Measurements from ENCODE around the gene EIF4E1B.

The EIF4E1B gene

DNA sequence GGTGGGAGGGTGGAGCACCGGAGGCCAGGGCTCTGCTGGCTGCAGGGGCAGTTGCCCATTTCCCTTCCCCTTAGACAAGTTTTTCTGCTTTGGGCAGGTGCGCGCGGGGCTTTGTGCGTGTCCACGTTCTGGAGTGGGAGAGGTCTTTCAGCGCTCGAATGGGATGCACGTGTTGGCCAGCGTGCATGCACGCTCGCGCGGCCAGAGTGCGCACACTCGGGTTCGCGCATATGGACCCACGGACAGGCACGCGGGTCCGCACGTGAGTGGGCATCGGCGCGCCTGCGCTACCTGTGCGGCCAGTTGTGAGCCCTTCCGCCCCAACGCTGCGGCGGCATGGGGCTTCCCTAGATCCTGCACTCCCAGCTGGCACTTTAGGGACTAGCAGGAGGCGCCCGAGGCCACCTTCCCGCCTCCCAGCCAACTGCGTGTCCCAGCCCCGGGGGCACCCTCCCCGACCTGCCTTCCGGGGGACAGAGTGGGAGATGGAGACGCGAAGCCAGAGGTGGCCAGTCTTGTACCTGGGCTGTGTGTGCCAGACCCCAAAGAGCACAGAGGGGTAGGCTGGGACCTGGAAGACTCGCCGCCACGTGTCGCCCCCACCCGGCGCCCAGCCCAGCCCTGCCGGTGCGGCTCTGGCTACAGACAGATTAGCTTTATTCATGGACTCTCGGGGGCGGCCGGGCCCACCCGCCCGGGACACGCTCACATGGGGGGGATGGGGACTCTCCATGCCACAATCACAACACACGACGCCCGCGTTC lies 10.7 kb upstream of the EIF4E1B start:
- Histone ChIP-seq H3K9ac (no peak overlapping the region), H3K4me3 (ENCODE audit: low read depth, low read length) (no peak overlapping the region), H3K9me3 (ENCODE audit: control insufficient read depth, low read length) (no peaks in the 10 kb centered on the region), H3K36me3 (ENCODE audit: control insufficient read depth, insufficient read depth, low read length) (no peaks in the 10 kb centered on the region), H3K27me3 (ENCODE audit: control insufficient read depth, insufficient read depth, low read length) (no peaks in the 10 kb centered on the region), H3K4me1 (peaks cover 10% of the 10 kb centered on the region), H3K79me2 (no peaks in the 10 kb centered on the region), H3K27ac (no peak overlapping the region), H3K4me2 (ENCODE audit: low read length) (no peak overlapping the region), H2AFZ (peak overlapping the region; percentile 49)
- no peak for TF ChIP-seq CTCF (IDR thresholded peaks at IDR 0.05)

- Histone ChIP-seq H3K27me3 (ENCODE audit: control insufficient read depth, insufficient read depth, low read length) (no peaks in the 10 kb centered on the region), H3K79me2 (no peaks in the 10 kb centered on the region), H3K36me3 (ENCODE audit: control insufficient read depth, insufficient read depth, low read length) (no peaks in the 10 kb centered on the region), H3K27ac (no peak overlapping the region), H3K4me3 (ENCODE audit: low read depth, low read length) (no peak overlapping the region), H3K4me1 (peaks cover 10% of the 10 kb centered on the region), H3K4me2 (ENCODE audit: low read length) (no peak overlapping the region), H3K9me3 (ENCODE audit: control insufficient read depth, low read length) (no peaks in the 10 kb centered on the region), H2AFZ (peak overlapping the region; percentile 54), H3K9ac (no peak overlapping the region)
- TF ChIP-seq CTCF (IDR thresholded peaks at IDR 0.05) = no peak
Observed at GRCh38 chr5:176620333-176620981, 10.0 kb upstream of the EIF4E1B start.

GRCh38 chr5:176621661-176622079 lies 8.8 kb upstream of the EIF4E1B start:
- Histone ChIP-seq H3K27me3 (ENCODE audit: control insufficient read depth, insufficient read depth, low read length) (no peaks in the 10 kb centered on the region), H3K9me3 (ENCODE audit: control insufficient read depth, low read length) (no peaks in the 10 kb centered on the region), H3K79me2 (no peaks in the 10 kb centered on the region), H3K9ac (no peak overlapping the region), H3K27ac (no peak overlapping the region), H3K4me1 (peaks cover 10% of the 10 kb centered on the region), H3K4me2 (ENCODE audit: low read length) (no peak overlapping the region), H2AFZ (no peak overlapping the region), H3K36me3 (ENCODE audit: control insufficient read depth, insufficient read depth, low read length) (no peaks in the 10 kb centered on the region), H3K4me3 (ENCODE audit: low read depth, low read length) (no peak overlapping the region)
- TF ChIP-seq CTCF (IDR thresholded peaks at IDR 0.05) = no peak

DNA sequence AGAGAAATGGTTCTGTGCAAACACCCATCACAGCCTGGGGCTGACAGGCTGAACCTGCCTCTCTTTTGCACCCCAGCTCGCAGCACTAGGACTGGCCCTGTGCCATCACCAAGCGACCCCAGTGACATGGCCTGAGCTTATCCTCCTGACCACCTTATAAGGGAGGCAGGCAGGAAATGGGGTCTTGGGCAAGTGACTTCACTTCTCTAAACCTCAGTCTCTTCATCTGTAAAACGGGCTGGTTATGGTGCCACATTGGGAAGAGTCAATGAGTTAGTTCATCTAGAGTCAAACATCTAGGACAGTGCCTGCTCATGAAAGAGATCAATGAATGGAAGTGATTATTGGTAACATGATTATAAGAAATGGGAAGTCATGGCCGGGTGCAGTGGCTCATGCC lies 6.3 kb upstream of the EIF4E1B start:
- Histone ChIP-seq H3K36me3 (ENCODE audit: control insufficient read depth, insufficient read depth, low read length) (no peaks in the 10 kb centered on the region), H3K79me2 (no peaks in the 10 kb centered on the region), H3K4me1 (peaks cover 12% of the 10 kb centered on the region), H3K27me3 (ENCODE audit: control insufficient read depth, insufficient read depth, low read length) (no peaks in the 10 kb centered on the region), H2AFZ (no peak overlapping the region), H3K4me2 (ENCODE audit: low read length) (no peak overlapping the region), H3K4me3 (ENCODE audit: low read depth, low read length) (no peak overlapping the region), H3K9me3 (ENCODE audit: control insufficient read depth, low read length) (no peaks in the 10 kb centered on the region), H3K9ac (no peak overlapping the region), H3K27ac (no peak overlapping the region)
- no peak for TF ChIP-seq CTCF (IDR thresholded peaks at IDR 0.05)

Data from parathyroid adenoma (tissue), 2 donors.